Measurements from ENCODE around the gene NR4A2. TPM values are rescaled to one million over a fixed set of nuclear protein-coding genes. Genes with fewer than 3 reads are reported as not detected.

NR4A2 gene
- total and polyA plus RNA-seq, 11 donors: 0.63 to 14.2 (median 1.3) TPM

GRCh38 chr2:156366753-156367152 lies 34.2 kb upstream of the NR4A2 start:
- Histone ChIP-seq H3K27me3 (no peaks in the 10 kb centered on the region), H3K4me3 (no peak overlapping the region), H3K4me1 (no peaks in the 10 kb centered on the region), H3K36me3 (no peaks in the 10 kb centered on the region), H3K27ac (no peak overlapping the region), H3K9me3 (no peaks in the 10 kb centered on the region)
- ATAC-seq (no peak), DNase-seq (no peak)
- 91 to 96% (median 92%) methylated on average over 4 of the region's 4 CpGs for WGBS, 4 donors
- intact Hi-C loops (cut with DNase I): no loop called here
- TF ChIP-seq POLR2A (IDR thresholded peaks at IDR 0.05) (no peak), CTCF (IDR thresholded peaks at IDR 0.05) (no peak)

GRCh38 chr2:156363141-156363540 lies 30.6 kb upstream of the NR4A2 start:
- H3K36me3 ChIP-seq: no peaks in the 10 kb centered on the region
- DNase-seq (no peak), ATAC-seq (no peak)
- no peaks in the 10 kb centered on the region for H3K4me1 ChIP-seq
- no peak overlapping the region for H3K27ac ChIP-seq
- H3K27me3 ChIP-seq: no peaks in the 10 kb centered on the region
- no peak overlapping the region for H3K4me3 ChIP-seq
- no peak for TF ChIP-seq CTCF (IDR thresholded peaks at IDR 0.05)
- no peak for TF ChIP-seq POLR2A (IDR thresholded peaks at IDR 0.05)
- no peaks in the 10 kb centered on the region for H3K9me3 ChIP-seq
- intact Hi-C loops (cut with DNase I): no loop called here

GRCh38 chr2:156356014-156356754 lies 23.7 kb upstream of the NR4A2 start:
- ATAC-seq: no peak
- Histone ChIP-seq H3K4me1 (no peaks in the 10 kb centered on the region), H3K9me3 (no peaks in the 10 kb centered on the region), H3K27me3 (no peaks in the 10 kb centered on the region), H3K36me3 (no peaks in the 10 kb centered on the region), H3K27ac (no peak overlapping the region), H3K4me3 (no peak overlapping the region)
- WGBS, 4 donors: 96 to 99% (median 96%) methylated on average over 3 of the region's 3 CpGs
- DNase-seq: no peak
- intact Hi-C loops (cut with DNase I): loop anchor here in 1 of 10 donors (5.0 kb wide), 1 partner anchor 36 kb away; no protein-coding TSS in a partner anchor
- no peak for TF ChIP-seq CTCF (IDR thresholded peaks at IDR 0.05)
- TF ChIP-seq POLR2A (IDR thresholded peaks at IDR 0.05): no peak

- TF ChIP-seq CTCF (IDR thresholded peaks at IDR 0.05): no peak
- TF ChIP-seq POLR2A (IDR thresholded peaks at IDR 0.05): no peak
- ATAC-seq (no peak), DNase-seq (no peak)
- Histone ChIP-seq H3K36me3 (no peaks in the 10 kb centered on the region), H3K9me3 (no peaks in the 10 kb centered on the region), H3K27ac (no peak overlapping the region), H3K27me3 (no peaks in the 10 kb centered on the region), H3K4me1 (no peaks in the 10 kb centered on the region), H3K4me3 (no peak overlapping the region)
- intact Hi-C loops (cut with DNase I): no loop called here
- 77 to 90% (median 84%) methylated on average over 1 of the region's 1 CpG for WGBS, 4 donors
Observed at GRCh38 chr2:156352911-156353310, 20.4 kb upstream of the NR4A2 start.

Data from heart left ventricle (tissue), 16 donors.